K562 (cell line): Measurements from ENCODE around the gene DHX29. TPM values are rescaled to one million over a fixed set of nuclear protein-coding genes. Genes with fewer than 3 reads are reported as not detected.

Source experiments
- CBX5 ChIP-seq: IDR thresholded peaks from 2 replicates; pipeline ENCODE4 v1.6.1; 2014; ENCODE audit warnings: low read depth, borderline replicate concordance
- CTCF ChIP-seq, 3 experiments: IDR thresholded peaks in 2 of 3; conservative IDR thresholded peaks in 1 of 3; 2 replicates each; pipeline ENCODE4 v1.5.1; 2011 to 2012; ENCODE audit warnings: low read length in 3 of 3, mild to moderate bottlenecking in 3 of 3, control low read depth in 2 of 3, improper control_type of control experiment in 1 of 3, inconsistent platforms in 1 of 3, low read depth in 1 of 3, mixed read lengths in 1 of 3, moderate library complexity in 1 of 3; ENCODE audit not compliant: insufficient read depth in 2 of 3
- GATAD2A ChIP-seq: fragments of 450-650 bp; IDR thresholded peaks from 2 replicates; pipeline ENCODE4 v1.6.1; 2017
- MGA ChIP-seq: fragments of 450-650 bp; IDR thresholded peaks from 2 replicates; pipeline ENCODE4 v1.6.1; 2016; ENCODE audit warnings: mild to moderate bottlenecking, moderate library complexity
- NR2F6 ChIP-seq: fragments of 450-650 bp; formaldehyde crosslinking; IDR thresholded peaks from 2 replicates; pipeline ENCODE4 v1.4.0; 2020; ENCODE audit warnings: mild to moderate bottlenecking
- PKNOX1 ChIP-seq: fragments of 450-650 bp; IDR thresholded peaks from 2 replicates; pipeline ENCODE4 v1.6.1; 2016
- PREB ChIP-seq: sonication (generic); formaldehyde crosslinking; IDR thresholded peaks from 2 replicates; pipeline ENCODE4 v1.8.1; 2023; ENCODE audit warnings: mild to moderate bottlenecking, missing genetic modification reagents
- RBM25 ChIP-seq: fragments of 200-400 bp; formaldehyde crosslinking; IDR thresholded peaks from 2 replicates; pipeline ENCODE4 v1.6.1; 2018; ENCODE audit warnings: low read length, low read depth, moderate library complexity; ENCODE audit not compliant: severe bottlenecking
- TRIM24 ChIP-seq, 2 experiments: fragments of 450-650 bp; IDR thresholded peaks; 2 replicates each; pipeline ENCODE4 v1.6.1; 2016
- ZNF133 ChIP-seq: fragments of 250-450 bp; sonication (Bioruptor Pico); IDR thresholded peaks from 2 replicates; pipeline ENCODE4 v1.4.0; 2020; ENCODE audit warnings: mild to moderate bottlenecking
- ZNF280A ChIP-seq: fragments of 450-650 bp; IDR thresholded peaks from 2 replicates; pipeline ENCODE4 v1.6.1; 2018; ENCODE audit warnings: mild to moderate bottlenecking, low read depth; ENCODE audit not compliant: partially characterized antibody
- ZNF778 ChIP-seq: fragments of 450-650 bp; formaldehyde crosslinking; IDR thresholded peaks from 2 replicates; pipeline ENCODE4 v1.4.0; 2020; ENCODE audit warnings: mild to moderate bottlenecking, moderate library complexity
- polyA plus RNA-seq, 8 experiments: library from polyadenylated mRNA; depleted of rRNA in 4 of 8; stranded (reverse) in 5 of 8; unstranded in 3 of 8; fragments of >200 nt; fragmentation: Nextera tagmentation in 2 of 8; fragmentation: Illumina TruSeq in 1 of 8; extraction: Ambion mirVana in 2 of 8; extraction: Trizol in 1 of 8; gene quantifications; 2 replicates each; pipeline versions ENCODE4 v1.2.1 to v1.2.3, GENCODE V29; 2011 to 2014; ENCODE audit warnings: inconsistent platforms in 1 of 8, missing spikeins in 1 of 8
- total RNA-seq, 7 experiments: library from RNA; depleted of rRNA in 6 of 7; stranded (reverse); fragments of >200 nt in 6 of 7; fragmentation: Illumina TruSeq in 2 of 7; extraction: Trizol in 2 of 7; gene quantifications; 2 replicates each; pipeline versions ENCODE4 v1.2.1 to v1.2.3, GENCODE V29; 2011 to 2021; ENCODE audit warnings: low replicate concordance in 1 of 7

DHX29 gene
- total and polyA plus RNA-seq, 9 of the 15 experiments (the other 6 are each of a cell fraction or from before 2014, with no cell fraction given), result 7.5 to 42.1 (median 25.0) TPM

GRCh38 chr5:55316289-55316688 lies 8.8 kb upstream of the DHX29 start (continued):
- TF ChIP-seq MGA, result peak; percentile 54
- TF ChIP-seq ZNF280A, result peak; percentile 43
- TF ChIP-seq NR2F6 (CRISPR knock-in tag), result no peak
- TF ChIP-seq CBX5, result 0 out of 2 replicates have a peak, but pooled peaks have one; percentile 21
- no peak for TF ChIP-seq ZNF133 (CRISPR knock-in tag)
- TF ChIP-seq GATAD2A, result no peak
- no peak for TF ChIP-seq CTCF (IDR thresholded peaks at IDR 0.05 in 2 of 3, conservative IDR thresholded peaks at IDR 0.05 in 1 of 3; ENCODE audit: insufficient read depth in 2 of 3, low read depth in 1 of 3, low read length in 3 of 3)
- no peak for TF ChIP-seq PKNOX1
- no peak for TF ChIP-seq ZNF778 (CRISPR knock-in tag)
- peak; percentile 17 to 37; a peak in 1 of 4 replicates for TF ChIP-seq TRIM24 (IDR thresholded peaks at IDR 0.05)
- no peak for TF ChIP-seq RBM25
- no peak for TF ChIP-seq PREB (CRISPR knock-in tag)
